Activated naive CD8-positive, alpha-beta T cell treated with anti-CD3 and anti-CD28 coated beads, Interleukin-2, amount 50 U/mL, for 24 hours (primary cell): ENCODE measurements around the gene HIGD2A.

Source experiments
- ATAC-seq: fragments of 150-1000 bp; cut with Tn5 transposase; one replicate; pipeline ENCODE4 v1.10.0; 2021
- DNase-seq: peaks from one replicate; pipeline ENCODE4 v3.0.0; 2021
- H3K27ac Mint-ChIP-seq: one replicate; pipeline ENCODE4 v1.8.0; 2021; ENCODE audit warnings: mild to moderate bottlenecking, mixed read lengths
- H3K27me3 Mint-ChIP-seq: one replicate; pipeline ENCODE4 v1.8.0; 2021; ENCODE audit warnings: mixed read lengths
- H3K36me3 Mint-ChIP-seq: one replicate; pipeline ENCODE4 v1.8.0; 2021; ENCODE audit warnings: low read depth, mixed read lengths
- H3K4me1 Mint-ChIP-seq: one replicate; pipeline ENCODE4 v1.8.0; 2021; ENCODE audit warnings: mixed read lengths
- H3K4me3 Mint-ChIP-seq: one replicate; pipeline ENCODE4 v1.8.0; 2021; ENCODE audit warnings: mild to moderate bottlenecking, moderate library complexity, mixed read lengths
- H3K9me3 Mint-ChIP-seq: one replicate; pipeline ENCODE4 v1.8.0; 2021; ENCODE audit warnings: mixed read lengths

HIGD2A gene

DNA sequence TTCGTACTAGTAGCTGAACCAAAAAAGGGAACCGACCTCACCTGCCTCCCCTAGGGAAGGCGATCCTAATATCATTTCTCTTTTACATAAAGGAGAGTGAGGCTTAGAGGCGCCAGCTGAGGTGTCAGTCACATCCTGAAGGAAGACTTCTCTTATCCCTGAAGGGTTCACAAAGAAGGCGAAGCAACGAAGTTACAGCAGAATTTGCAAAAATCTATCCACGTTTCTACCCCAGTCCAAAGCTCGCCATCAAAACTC lies 26.4 kb upstream of the HIGD2A start:
- DNase-seq (no peak), ATAC-seq (no peak)
- H3K4me3 Mint-ChIP-seq: peak overlapping the region; percentile 96
- H3K4me1 Mint-ChIP-seq: peaks cover 38% of the 10 kb centered on the region
- peaks cover 20% of the 10 kb centered on the region for H3K36me3 Mint-ChIP-seq
- no peaks in the 10 kb centered on the region for H3K27me3 Mint-ChIP-seq
- no peaks in the 10 kb centered on the region for H3K9me3 Mint-ChIP-seq
- H3K27ac Mint-ChIP-seq: peak overlapping the region; percentile 94

DNA sequence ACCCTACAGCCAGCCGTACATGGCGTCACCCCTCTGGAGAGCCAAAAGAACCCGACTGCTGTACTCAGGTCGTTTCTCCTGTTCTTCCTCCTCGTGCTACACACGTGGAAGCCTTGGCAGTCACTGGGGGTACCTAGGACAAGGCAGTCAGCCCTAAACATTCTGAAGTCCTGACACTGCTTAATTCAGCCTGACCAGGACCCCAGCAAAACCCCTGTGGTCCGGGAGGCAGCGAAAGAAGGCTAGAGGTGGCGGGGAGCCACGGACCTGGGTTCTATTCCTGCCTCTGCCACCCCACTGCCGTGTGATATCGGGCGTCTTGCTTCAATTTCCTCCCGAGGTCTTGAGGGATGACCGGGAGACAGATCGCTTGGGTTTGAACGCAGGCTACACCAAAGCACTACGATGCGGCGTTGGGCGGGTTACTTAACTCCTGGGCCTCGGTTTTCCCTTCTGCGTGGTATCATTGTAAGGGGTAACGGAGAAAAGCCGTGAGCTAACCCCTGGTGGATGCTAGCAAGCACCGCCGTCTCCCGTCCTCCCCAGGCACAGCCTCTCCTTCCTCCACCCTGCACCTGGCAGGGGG lies 23.7 kb upstream of the HIGD2A start:
- Mint-ChIP-seq H3K27me3 (no peaks in the 10 kb centered on the region), H3K4me3 (peak overlapping the region; percentile 76), H3K36me3 (peaks cover 17% of the 10 kb centered on the region), H3K9me3 (no peaks in the 10 kb centered on the region), H3K4me1 (peaks cover 31% of the 10 kb centered on the region), H3K27ac (peak overlapping the region; percentile 77)
- ATAC-seq (no peak), DNase-seq (no peak)

DNA sequence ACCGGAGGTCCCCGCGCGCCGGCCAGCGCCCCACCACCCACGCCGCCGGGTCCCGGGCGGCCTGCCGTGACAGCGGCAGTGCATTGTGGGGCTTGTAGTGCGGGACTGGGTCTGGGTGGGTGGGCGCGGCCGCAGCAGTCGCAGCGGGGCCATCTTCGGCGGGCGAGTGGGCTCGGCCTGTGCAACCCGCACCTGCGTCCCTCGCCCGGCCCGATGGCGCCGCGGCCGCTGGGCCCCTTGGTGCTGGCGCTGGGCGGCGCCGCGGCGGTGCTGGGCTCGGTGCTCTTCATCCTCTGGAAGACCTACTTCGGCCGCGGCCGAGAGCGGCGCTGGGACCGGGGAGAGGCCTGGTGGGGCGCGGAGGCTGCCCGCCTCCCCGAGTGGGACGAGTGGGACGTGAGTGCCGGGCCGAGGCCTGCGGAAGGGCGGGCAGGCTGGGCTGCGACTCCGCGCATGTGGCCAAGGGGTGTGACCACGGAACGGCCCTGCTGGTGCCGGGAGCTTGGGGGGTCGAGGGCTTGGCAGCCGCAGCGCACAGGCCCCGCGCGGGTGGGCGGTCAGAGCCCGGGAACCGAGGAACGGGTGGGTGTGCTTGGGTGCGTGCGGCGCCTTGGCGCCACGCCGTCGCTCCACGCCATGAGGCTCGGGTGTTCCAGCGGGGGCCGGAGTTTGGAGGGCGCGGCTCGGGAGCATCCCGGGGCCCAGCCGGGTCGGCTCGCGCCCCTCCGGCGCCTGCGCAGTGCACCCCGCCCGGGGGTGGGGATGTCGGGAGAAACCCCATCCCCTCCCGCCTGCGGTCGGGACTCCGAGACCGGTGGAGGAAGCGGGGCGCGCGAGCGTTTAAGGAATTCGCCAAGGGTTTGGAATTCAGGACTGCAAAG lies 23.0 kb upstream of the HIGD2A start, which contains the start of gene ARL10:
TSS of gene ARL10 (plus strand) at position 137 of the 881 bp plus-strand sequence. CDS start at position 214, 77 bp downstream.
- Mint-ChIP-seq H3K27me3 (no peaks in the 10 kb centered on the region), H3K4me1 (peaks cover 31% of the 10 kb centered on the region), H3K27ac (peak within 1 kb of the TSS; percentile 77), H3K9me3 (no peaks in the 10 kb centered on the region), H3K4me3 (peak within 1 kb of the TSS; percentile 76), H3K36me3 (peaks cover 18% of the 10 kb centered on the region)
- ATAC-seq: peak; percentile 44
- peak; percentile 72 for DNase-seq

DNA sequence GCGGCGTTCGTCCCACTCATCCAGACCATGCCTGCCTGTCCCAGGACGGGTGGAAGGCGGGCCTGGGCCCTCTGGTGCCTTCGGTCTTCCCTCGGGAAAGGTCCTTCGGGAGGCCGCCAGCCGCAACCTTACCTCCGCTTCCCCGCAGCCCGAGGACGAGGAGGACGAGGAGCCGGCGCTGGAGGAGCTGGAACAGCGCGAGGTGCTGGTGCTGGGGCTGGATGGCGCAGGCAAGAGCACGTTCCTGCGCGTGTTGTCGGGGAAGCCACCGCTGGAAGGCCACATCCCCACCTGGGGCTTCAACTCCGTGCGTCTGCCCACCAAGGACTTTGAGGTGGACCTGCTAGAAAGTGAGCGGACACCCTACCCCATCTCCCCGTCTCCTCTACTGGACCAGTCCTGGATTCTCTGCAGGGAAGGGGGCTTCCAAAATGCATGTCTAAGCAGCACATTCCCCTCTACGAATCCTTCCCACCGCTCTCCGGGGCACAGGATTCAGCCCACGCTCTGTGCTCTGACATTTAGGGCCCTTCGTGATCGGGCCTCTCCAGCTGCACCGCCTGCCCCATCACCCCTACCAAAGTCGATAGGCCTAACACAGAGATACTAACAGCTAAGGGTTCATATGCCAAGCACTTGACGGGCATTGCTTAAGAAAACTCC lies 22.2 kb upstream of the HIGD2A start:
- peak overlapping the region; percentile 70 for H3K4me3 Mint-ChIP-seq
- ATAC-seq (no peak), DNase-seq (no peak)
- H3K9me3 Mint-ChIP-seq: no peaks in the 10 kb centered on the region
- H3K36me3 Mint-ChIP-seq: peaks cover 22% of the 10 kb centered on the region
- H3K27ac Mint-ChIP-seq: peak overlapping the region; percentile 68
- H3K4me1 Mint-ChIP-seq: peaks cover 31% of the 10 kb centered on the region
- H3K27me3 Mint-ChIP-seq: no peaks in the 10 kb centered on the region

DNA sequence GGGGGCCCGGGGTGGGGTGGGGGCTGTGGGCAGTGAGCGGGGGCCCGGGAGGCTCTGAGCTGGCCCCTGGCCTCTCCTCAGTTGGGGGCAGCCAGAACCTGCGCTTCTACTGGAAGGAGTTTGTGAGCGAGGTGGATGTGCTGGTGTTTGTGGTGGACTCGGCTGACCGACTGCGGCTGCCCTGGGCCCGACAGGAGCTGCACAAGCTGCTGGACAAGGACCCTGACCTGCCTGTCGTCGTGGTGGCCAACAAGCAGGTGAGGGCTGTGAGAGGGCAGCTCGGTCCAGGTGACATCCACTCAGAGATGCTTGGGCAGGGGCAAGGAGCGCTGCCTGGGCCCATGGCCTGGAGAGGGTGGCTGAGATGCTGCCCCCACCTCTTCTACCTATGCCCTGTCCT lies 19.8 kb upstream of the HIGD2A start:
- Mint-ChIP-seq H3K4me3 (no peak overlapping the region), H3K4me1 (peaks cover 19% of the 10 kb centered on the region), H3K9me3 (no peaks in the 10 kb centered on the region), H3K27me3 (no peaks in the 10 kb centered on the region), H3K27ac (no peak overlapping the region), H3K36me3 (peaks cover 22% of the 10 kb centered on the region)
- ATAC-seq (no peak), DNase-seq (no peak)

DNA sequence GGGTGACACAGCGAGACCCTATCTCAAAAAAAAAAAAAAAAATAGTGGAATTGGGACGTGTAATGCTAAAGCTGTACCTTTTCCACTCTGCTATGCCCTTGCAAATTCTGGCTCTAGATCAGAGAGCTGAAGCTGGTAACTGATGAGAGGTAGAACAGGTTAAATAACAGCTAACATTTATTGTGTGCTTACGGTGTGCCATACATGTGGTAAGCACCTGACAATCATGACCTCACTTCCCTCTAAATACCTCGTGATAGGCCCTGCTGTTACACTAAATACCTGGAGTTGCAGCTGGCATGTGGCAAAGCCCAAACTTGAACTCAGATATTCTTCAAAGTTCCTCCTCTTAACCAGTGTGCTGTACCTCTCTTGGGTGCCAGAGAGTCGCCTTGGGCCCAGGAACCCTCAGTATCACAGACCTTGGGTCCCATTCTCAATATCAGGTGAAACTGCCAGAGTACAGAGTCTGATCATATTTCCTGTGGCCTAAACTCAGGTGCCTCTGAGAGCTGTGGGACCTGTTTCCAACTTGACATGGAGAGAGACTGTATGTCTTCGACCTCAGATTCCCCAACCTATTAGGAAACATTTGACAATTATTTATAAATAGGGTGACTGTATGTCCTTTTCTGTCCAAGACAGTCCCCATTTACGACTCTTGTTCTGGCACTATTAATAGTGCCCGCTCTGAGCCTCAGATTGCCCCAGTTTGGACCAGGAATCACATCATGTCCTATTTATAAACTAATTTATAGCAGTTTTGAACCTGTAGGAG lies 18.4 kb upstream of the HIGD2A start:
- Mint-ChIP-seq H3K27me3 (no peaks in the 10 kb centered on the region), H3K4me3 (no peak overlapping the region), H3K4me1 (peaks cover 13% of the 10 kb centered on the region), H3K9me3 (no peaks in the 10 kb centered on the region), H3K36me3 (peaks cover 22% of the 10 kb centered on the region), H3K27ac (no peak overlapping the region)
- no peak for DNase-seq
- no peak for ATAC-seq

DNA sequence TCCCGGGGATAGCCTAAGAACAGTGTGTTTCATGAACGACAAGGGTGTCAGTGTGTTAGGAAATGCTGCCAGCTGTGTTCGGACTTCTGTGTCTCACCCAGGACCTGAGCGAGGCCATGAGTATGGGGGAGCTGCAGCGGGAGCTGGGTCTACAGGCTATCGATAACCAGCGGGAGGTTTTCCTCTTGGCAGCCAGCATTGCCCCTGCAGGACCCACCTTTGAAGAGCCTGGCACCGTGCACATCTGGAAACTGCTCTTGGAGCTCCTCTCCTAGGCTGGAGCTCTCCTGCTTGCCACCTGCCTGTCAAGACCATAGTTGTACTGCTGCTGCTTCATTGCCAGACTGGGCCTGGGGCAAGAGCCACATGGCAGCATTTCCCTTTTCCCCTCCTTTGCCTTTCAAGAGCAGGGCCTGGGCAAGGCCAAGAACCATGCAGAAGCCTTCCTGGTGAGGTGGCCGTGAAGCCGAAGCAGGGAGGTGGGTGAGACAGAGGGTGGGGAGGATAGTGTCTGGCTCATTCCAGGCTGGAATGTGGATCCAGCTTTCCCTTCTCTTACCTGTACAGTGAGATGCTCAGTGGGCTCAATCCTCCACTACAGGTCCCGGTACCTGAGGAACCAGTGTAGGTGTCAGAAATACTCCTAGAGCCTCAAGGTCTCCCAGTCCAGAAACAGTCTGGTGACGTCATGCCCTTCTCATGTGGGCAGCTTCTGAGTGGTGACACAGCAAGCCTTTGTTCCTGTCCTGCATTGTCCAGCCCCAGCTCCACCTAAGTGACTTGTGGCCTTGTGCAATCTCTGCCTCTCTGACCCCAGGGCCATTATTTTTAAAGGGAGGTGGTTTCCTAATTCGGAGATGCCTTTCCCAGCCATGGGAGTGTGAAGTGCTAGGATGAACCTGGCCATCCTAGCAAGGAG lies 16.7 kb upstream of the HIGD2A start:
- Mint-ChIP-seq H3K27me3 (no peaks in the 10 kb centered on the region), H3K4me1 (peaks cover 9% of the 10 kb centered on the region), H3K4me3 (no peak overlapping the region), H3K27ac (no peak overlapping the region), H3K36me3 (peaks cover 20% of the 10 kb centered on the region), H3K9me3 (no peaks in the 10 kb centered on the region)
- ATAC-seq (no peak), DNase-seq (no peak)

DNA sequence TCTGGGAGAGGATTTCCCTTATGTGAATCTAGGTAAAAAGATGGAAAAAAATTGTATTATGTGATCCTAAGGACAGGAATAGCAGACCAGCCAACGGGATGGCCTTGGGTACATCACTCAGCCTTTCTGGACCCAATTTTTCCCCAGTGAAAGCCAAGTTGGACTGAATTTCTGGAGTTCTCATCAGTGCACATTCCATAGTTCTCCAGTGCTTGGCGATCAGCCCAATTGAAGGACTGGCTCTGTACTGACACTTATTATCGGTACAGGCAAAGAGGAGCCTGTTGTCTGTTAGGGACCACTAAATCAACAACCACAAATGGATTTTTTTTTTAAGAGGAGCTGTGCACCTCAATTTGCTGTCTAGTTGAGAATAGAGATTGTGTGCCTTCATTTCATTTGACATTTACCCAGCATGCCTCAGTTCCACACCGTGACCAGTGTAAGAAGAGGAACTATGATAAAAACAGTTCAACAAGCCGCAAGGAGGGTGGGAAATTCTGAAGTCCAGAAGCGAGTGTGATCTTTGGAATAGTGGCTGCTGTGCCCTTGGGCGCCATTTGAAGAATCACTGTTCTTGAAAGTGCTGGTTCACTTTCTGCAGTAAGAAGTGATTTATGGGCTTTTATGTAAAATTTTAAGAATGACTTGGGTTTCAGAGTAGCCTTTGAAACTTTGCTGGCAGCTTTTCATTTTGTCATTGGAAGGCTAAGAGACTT lies 15.3 kb upstream of the HIGD2A start:
- no peak overlapping the region for H3K4me3 Mint-ChIP-seq
- H3K36me3 Mint-ChIP-seq: peaks cover 11% of the 10 kb centered on the region
- DNase-seq (no peak), ATAC-seq (no peak)
- H3K9me3 Mint-ChIP-seq: no peaks in the 10 kb centered on the region
- H3K27me3 Mint-ChIP-seq: no peaks in the 10 kb centered on the region
- H3K4me1 Mint-ChIP-seq: no peaks in the 10 kb centered on the region
- no peak overlapping the region for H3K27ac Mint-ChIP-seq

DNA sequence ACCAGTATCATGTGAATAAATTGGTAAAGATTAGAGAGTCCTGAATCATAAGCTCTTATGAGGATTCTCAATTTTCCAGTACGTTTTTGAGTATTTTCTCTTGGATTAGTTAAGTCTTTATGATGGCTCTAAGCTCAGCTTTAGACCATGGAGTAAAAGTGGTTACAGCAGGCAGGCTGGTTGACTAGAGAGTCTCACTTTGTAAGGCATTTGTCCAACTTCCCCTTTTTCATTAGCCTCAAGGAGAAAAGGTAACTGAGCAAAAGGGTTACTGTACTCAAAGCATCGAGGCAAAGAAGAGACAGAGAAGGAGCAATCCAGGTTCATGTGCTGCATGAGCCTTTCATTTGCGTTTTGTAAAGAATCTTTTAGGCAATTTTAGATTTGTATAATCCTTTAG lies 8.7 kb upstream of the HIGD2A start:
- Mint-ChIP-seq H3K9me3 (no peaks in the 10 kb centered on the region), H3K27ac (no peak overlapping the region), H3K4me1 (no peaks in the 10 kb centered on the region), H3K4me3 (no peak overlapping the region), H3K36me3 (peaks cover 45% of the 10 kb centered on the region), H3K27me3 (no peaks in the 10 kb centered on the region)
- DNase-seq: no peak
- no peak for ATAC-seq

DNA sequence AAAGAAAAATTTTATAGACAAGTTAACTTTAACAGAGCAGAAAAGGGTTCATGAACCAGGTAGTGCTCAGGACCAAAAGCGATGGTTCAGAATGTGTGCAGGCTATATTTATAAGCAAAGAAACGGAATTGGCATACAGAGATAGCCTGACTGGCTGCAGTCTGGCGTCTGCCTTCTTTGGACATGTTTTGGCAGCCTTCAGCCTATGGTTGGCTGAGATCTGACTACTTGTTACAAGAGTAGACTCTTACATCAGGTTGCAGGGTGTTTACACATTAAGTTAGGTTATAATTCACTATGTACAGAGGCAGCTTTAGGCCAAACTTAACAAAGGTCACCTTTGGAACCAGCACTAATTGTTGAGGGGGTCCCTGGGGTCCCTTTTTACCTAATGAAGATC lies 7.1 kb upstream of the HIGD2A start:
- ATAC-seq (no peak), DNase-seq (no peak)
- Mint-ChIP-seq H3K27ac (no peak overlapping the region), H3K36me3 (peaks cover 58% of the 10 kb centered on the region), H3K27me3 (no peaks in the 10 kb centered on the region), H3K4me1 (peaks cover 15% of the 10 kb centered on the region), H3K4me3 (no peak overlapping the region), H3K9me3 (no peaks in the 10 kb centered on the region)

DNA sequence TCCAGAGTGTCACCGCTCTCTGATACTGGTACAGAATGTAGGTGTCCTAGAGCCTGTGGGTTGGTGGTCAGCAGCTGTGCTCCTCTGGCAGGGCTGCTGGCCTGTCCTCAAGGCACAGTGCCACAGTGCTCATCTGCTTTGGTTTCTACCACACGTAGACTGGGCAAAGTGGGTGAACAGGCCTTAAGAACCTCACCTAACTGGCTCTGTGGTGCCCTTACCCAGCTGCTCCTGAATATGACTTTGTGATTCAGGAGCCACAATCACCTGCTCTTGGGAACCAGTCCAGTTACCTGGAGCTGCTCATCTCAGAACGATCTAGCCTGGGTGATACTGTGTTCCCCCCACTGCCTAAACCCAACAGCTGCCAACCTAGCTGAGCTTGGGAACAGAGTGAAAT lies 6.6 kb upstream of the HIGD2A start:
- peak; percentile 17 for ATAC-seq
- Mint-ChIP-seq H3K27ac (no peak overlapping the region), H3K4me3 (no peak overlapping the region), H3K36me3 (peaks cover 61% of the 10 kb centered on the region), H3K27me3 (no peaks in the 10 kb centered on the region), H3K4me1 (peaks cover 21% of the 10 kb centered on the region), H3K9me3 (no peaks in the 10 kb centered on the region)
- no peak for DNase-seq

DNA sequence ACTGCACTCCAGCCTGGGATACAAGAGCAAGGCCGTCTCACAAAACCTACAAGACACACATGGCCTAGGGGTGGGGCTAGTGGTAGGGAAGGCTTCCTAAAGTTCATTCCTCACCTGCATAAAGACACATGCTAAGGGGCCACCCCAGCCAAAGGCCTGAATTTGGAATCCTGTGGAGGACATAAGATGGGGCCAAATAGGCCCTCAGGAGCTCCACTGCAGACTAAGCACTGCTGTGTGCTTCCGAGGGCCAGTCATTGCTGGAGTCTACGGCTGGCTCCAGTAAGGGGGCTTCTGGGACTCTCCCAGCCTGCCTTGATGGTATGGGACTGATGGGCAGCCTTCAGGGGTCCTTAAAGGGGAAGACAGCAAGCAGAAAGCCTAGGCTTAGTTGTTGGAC lies 5.8 kb upstream of the HIGD2A start:
- ATAC-seq (no peak), DNase-seq (no peak)
- H3K4me1 Mint-ChIP-seq: peaks cover 27% of the 10 kb centered on the region
- H3K27ac Mint-ChIP-seq: no peak overlapping the region
- no peaks in the 10 kb centered on the region for H3K27me3 Mint-ChIP-seq
- H3K9me3 Mint-ChIP-seq: no peaks in the 10 kb centered on the region
- no peak overlapping the region for H3K4me3 Mint-ChIP-seq
- peaks cover 67% of the 10 kb centered on the region for H3K36me3 Mint-ChIP-seq

DNA sequence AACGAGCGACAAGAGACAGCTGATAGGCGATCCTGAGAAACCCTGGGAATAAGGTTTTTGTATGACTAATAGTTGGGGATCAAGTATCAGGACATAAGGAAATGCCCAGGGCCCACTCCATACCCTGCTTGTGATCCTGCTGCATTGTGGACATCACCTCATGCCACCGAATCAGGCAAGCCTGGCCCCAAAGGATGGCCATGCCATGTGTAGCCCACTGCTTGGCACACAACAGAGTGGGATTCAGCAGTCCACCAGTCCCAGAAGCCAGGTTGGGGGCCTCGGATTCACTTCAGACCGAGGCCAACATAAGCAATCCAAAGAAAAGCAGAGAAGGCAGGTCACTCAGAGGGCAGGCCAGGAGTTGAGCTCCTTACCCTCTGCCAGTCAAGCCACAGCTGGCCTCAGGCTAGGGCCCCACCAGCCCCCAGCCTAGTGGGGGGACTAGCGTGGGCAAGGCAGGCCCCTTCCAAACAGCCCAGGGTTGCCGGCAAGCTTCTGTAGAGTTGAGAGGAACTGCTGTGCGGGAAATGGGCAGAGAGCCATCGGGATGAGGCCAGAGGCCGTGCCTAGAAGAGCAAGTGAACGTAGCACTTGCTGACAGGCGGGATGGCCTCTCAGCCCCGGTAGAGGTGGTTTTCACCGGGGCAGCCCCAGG lies 5.2 kb upstream of the HIGD2A start:
- H3K36me3 Mint-ChIP-seq: peaks cover 73% of the 10 kb centered on the region
- DNase-seq: no peak
- H3K4me1 Mint-ChIP-seq: peaks cover 30% of the 10 kb centered on the region

More for the DNA sequence above, 5.2 kb upstream of the HIGD2A start:
- no peak overlapping the region for H3K27ac Mint-ChIP-seq
- no peaks in the 10 kb centered on the region for H3K27me3 Mint-ChIP-seq
- no peak overlapping the region for H3K4me3 Mint-ChIP-seq
- no peaks in the 10 kb centered on the region for H3K9me3 Mint-ChIP-seq
- ATAC-seq: no peak
